IPS-20b (cell line): ENCODE results near the gene CALML6.
"Not testable (repeated sequence)": the region's sequence is repeated elsewhere in the genome, so short reads cannot be mapped to it uniquely, and the experiment has no call there.

Experiments used
- H3K27ac ChIP-seq: one replicate; pipeline ENCODE4 v1.5.1; 2013; ENCODE audit warnings: low read length
- H3K27me3 ChIP-seq: 2 replicates; pipeline ENCODE4 v1.6.1; 2013; ENCODE audit warnings: mild to moderate bottlenecking, low read length, inconsistent platforms; ENCODE audit not compliant: insufficient read depth
- H3K36me3 ChIP-seq: 2 replicates; pipeline ENCODE4 v1.6.1; 2013; ENCODE audit warnings: low read depth, mild to moderate bottlenecking, inconsistent platforms, low read length, moderate library complexity; ENCODE audit not compliant: insufficient read depth
- H3K4me1 ChIP-seq: 2 replicates; pipeline ENCODE4 v1.6.1; 2013; ENCODE audit warnings: mild to moderate bottlenecking, control low read depth, inconsistent platforms, low read length, moderate library complexity; ENCODE audit not compliant: insufficient read depth
- H3K4me3 ChIP-seq: 2 replicates; pipeline ENCODE4 v1.5.1; 2013; ENCODE audit warnings: mild to moderate bottlenecking, low read length, inconsistent platforms
- H3K9ac ChIP-seq: 2 replicates; pipeline ENCODE4 v1.6.1; 2013; ENCODE audit warnings: low read depth, mild to moderate bottlenecking, inconsistent platforms, low read length, moderate library complexity
- H3K9me3 ChIP-seq: 2 replicates; pipeline ENCODE4 v1.6.1; 2013; ENCODE audit warnings: mild to moderate bottlenecking, low read depth, low read length, inconsistent platforms; ENCODE audit not compliant: insufficient read depth

Gene CALML6

GRCh38 chr1:1881727-1882126 is 33.3 kb upstream of the CALML6 start:
- H3K9ac ChIP-seq: no peak overlapping the region
- no peak overlapping the region for H3K4me3 ChIP-seq
- no peak overlapping the region for H3K27ac ChIP-seq
- no peaks in the 10 kb centered on the region for H3K27me3 ChIP-seq
- H3K36me3 ChIP-seq: peaks cover 22% of the 10 kb centered on the region
- peaks cover 7% of the 10 kb centered on the region; the same call in 1 of the 2 replicates for H3K4me1 ChIP-seq
- no peaks in the 10 kb centered on the region for H3K9me3 ChIP-seq

DNA sequence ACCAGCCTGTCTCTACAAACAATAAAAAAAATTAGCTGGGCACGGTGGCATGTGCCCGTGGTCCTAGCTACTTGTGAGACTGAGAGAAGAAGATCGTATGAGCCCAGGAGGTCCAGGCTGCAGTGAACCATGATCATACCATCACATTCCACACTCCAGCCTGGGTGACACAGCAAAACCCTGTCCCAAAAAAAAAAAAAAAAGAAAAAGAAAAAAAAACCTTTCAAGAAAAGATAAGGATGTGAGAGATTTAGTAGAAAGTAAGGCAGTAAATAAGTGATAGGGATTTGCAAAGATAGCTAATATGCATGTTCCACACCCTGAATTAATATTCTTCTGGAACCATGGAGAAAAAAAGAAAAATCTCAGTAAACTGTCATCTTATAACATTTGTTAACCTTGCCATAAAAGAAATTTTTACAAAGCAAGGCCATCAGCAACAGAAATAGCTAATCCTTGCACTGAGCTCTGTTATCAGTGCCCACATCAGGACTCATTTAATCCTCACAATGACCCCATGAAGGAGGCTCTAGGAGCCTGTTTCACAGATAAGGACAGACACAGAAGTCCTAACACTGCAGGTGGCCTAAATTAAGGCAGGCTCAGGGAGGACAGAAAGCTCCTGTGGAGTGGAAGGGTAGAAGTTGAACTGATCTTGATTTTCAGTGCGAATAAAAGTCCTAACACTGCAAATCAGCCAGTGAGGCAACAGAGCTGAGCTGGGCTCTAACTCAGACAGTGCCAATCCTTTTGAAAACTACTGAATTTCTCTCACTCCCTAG is 31.8 kb upstream of the CALML6 start:
- H3K9ac ChIP-seq: no peak overlapping the region
- peaks cover 13% of the 10 kb centered on the region for H3K36me3 ChIP-seq
- H3K27ac ChIP-seq: no peak overlapping the region
- H3K27me3 ChIP-seq: no peaks in the 10 kb centered on the region
- H3K9me3 ChIP-seq: no peaks in the 10 kb centered on the region
- H3K4me1 ChIP-seq: peaks cover 7% of the 10 kb centered on the region; the same call in 1 of the 2 replicates
- no peak overlapping the region for H3K4me3 ChIP-seq

- not testable (repeated sequence) for H3K27ac ChIP-seq, H3K27me3 ChIP-seq, H3K4me3 ChIP-seq, H3K9me3 ChIP-seq, H3K9ac ChIP-seq, H3K36me3 ChIP-seq
- H3K4me1 ChIP-seq: peaks cover 10% of the 10 kb centered on the region
Measured at GRCh38 chr1:1883890-1884289, 31.2 kb upstream of the CALML6 start.

DNA sequence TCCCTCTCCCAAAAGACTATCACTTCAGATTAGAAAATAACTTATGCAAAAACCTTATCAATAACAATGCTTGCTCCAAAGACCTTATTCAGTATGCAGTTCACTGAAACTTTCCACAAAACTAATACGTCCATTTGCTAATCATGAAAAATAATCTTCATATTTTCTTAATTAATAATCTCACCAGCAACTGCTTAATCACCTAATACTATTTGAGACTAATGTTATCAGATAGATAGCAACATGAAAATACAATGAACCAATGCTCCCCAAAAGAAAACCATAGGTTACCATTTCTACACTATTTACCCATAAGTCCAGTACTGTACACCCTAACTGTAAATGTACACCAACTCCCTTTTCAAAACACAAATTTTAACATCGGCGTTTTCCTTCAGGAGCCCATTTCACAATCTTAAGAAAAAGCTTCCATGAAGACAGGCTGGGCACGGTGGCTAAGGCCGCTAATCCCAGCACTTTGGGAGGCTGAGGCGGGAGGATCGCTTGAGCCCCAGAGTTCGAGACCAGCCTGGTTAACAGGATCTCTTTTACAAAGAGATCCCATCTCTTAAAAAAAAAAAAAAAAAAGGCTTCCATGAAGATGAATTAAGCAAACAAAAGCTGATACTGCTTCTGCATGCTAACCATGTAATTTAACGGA is 25.8 kb upstream of the CALML6 start:
- Histone ChIP-seq H3K27me3 (peaks cover 5% of the 10 kb centered on the region; the same call in 1 of the 2 replicates), H3K4me3 (peak overlapping the region; percentile 82), H3K36me3 (peaks cover 3% of the 10 kb centered on the region; the same call in 1 of the 2 replicates), H3K27ac (peak overlapping the region; percentile 94), H3K4me1 (peaks cover 12% of the 10 kb centered on the region), H3K9me3 (no peaks in the 10 kb centered on the region), H3K9ac (peak overlapping the region; percentile 90)

GRCh38 chr1:1889847-1890505 is 25.1 kb upstream of the CALML6 start:
- H3K4me3 ChIP-seq: peak overlapping the region; percentile 82
- H3K27ac ChIP-seq: peak overlapping the region; percentile 94
- peak overlapping the region; percentile 90 for H3K9ac ChIP-seq
- peaks cover 5% of the 10 kb centered on the region; the same call in 1 of the 2 replicates for H3K27me3 ChIP-seq
- no peaks in the 10 kb centered on the region for H3K36me3 ChIP-seq
- H3K4me1 ChIP-seq: peaks cover 16% of the 10 kb centered on the region
- no peaks in the 10 kb centered on the region for H3K9me3 ChIP-seq

DNA sequence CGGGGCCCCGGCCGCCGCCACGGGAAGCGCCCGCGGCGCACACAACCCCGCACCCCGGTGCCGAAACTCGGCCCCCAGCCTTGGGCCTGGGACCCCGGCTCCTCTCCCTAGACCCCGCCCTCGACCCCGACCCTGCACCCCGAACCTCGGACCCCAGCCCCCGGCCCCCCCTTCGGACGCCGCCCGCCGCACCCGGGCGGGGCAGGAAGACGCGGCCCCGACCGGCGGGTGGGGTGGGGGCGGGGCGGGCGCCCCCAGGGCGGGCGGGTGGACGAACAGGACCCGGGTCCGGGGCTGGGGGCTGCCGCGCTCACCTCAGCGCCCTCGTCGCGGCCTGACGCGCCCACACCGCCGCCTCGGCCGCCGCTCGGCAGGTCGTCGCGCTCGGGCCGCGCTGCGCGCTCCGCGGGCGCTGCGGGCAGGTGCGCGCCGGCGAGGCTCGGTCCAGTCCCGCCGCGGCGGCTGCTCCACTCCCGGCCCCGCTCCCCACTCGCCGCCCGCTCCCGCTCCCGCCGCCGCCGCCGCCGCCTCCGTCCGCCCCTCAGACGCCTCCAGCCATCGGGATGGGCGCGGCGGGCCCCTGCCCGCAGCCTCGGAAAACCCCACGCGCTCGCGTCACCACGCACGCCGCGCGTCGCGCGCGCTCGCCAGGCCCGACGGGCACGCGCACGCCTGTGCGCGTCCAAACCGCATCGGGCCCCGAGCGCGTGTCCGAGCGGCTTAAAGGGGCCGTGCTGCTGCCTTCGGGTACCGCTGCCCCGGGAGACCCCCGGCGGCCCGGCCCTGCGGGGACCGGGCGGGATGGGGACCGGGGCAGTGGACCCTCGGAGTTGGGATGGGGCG is 24.3 kb upstream of the CALML6 start, which contains the start of gene GNB1:
TSS of gene GNB1 (minus strand) at position 582 of the 843 bp plus-strand sequence. CDS start 65,634 bp downstream, outside the sequence.
- peak within 1 kb of the TSS; percentile 90 for H3K9ac ChIP-seq
- H3K4me1 ChIP-seq: peaks cover 19% of the 10 kb centered on the region
- peak within 1 kb of the TSS; percentile 94 for H3K27ac ChIP-seq
- H3K27me3 ChIP-seq: peaks cover 5% of the 10 kb centered on the region; the same call in 1 of the 2 replicates
- peak within 1 kb of the TSS; percentile 82 for H3K4me3 ChIP-seq
- H3K9me3 ChIP-seq: no peaks in the 10 kb centered on the region
- H3K36me3 ChIP-seq: no peaks in the 10 kb centered on the region

DNA sequence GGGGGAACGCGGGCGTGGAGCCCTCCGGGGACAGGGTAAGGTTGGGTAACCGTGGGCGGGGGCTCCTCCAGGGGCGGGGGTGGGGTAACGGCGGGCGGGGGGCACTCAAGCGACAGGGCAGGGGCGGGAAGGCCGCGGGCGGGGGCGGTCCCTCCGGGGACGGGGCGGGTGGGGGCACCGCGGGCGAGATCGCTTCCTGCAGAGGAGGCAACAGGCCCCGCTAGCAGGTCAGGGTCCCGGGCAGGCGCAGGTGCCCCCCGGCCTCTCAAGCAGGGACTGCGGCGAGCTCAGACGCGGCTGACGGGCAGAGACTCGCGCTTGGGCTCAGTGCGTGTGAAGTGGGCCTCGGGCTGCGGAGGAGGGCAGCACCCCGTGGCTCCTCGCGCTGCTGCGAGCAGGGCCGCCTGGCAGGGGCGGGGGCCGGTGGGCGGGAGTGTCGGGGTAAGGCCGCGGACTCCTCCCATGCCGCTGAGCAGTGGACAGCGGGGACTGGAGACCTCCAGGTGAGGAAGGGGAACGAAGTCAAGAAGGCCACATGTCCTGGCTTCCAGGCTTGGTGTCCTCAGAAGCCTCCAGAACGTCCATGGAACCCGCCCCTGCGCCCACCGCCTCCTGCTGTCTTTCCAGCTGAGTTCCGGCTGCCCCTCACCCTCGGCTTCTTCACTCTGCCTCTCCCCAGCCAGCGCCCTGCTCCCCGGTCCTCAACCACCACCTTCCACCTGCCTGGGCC is 23.5 kb upstream of the CALML6 start:
- Histone ChIP-seq H3K4me1 (peaks cover 19% of the 10 kb centered on the region), H3K9ac (no peak overlapping the region), H3K9me3 (no peaks in the 10 kb centered on the region), H3K36me3 (no peaks in the 10 kb centered on the region), H3K27me3 (peaks cover 5% of the 10 kb centered on the region; the same call in 1 of the 2 replicates), H3K27ac (peak overlapping the region; percentile 56), H3K4me3 (peak overlapping the region; percentile 64)

- peaks cover 5% of the 10 kb centered on the region; the same call in 1 of the 2 replicates for H3K27me3 ChIP-seq
- no peaks in the 10 kb centered on the region for H3K9me3 ChIP-seq
- no peak overlapping the region for H3K9ac ChIP-seq
- H3K4me3 ChIP-seq: peak overlapping the region; percentile 64
- H3K4me1 ChIP-seq: peaks cover 19% of the 10 kb centered on the region
- no peaks in the 10 kb centered on the region for H3K36me3 ChIP-seq
- H3K27ac ChIP-seq: peak overlapping the region; percentile 56
Measured at GRCh38 chr1:1892079-1892762, 22.8 kb upstream of the CALML6 start.

DNA sequence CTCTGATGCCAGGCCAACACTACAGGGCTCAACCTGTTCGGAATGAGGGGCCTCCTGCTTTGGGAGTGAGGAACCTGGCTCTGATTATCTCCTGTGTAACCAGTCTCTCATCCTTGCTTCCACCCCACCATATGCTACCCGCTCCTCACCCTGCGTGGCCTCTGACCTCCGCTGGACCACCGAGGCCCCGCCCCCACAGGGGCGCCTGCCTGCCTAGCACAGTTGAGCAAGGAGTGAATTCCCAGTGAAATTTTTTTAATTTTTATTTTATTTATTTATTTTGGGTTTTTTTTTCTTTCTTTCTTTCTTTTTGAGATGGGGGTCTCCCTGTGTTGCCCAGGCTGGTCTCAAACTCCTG is 22.3 kb upstream of the CALML6 start:
- H3K4me3 ChIP-seq: no peak overlapping the region
- H3K27ac ChIP-seq: no peak overlapping the region
- H3K36me3 ChIP-seq: no peaks in the 10 kb centered on the region
- peaks cover 5% of the 10 kb centered on the region; the same call in 1 of the 2 replicates for H3K27me3 ChIP-seq
- no peaks in the 10 kb centered on the region for H3K9me3 ChIP-seq
- no peak overlapping the region for H3K9ac ChIP-seq
- H3K4me1 ChIP-seq: peaks cover 19% of the 10 kb centered on the region

GRCh38 chr1:1893291-1893985 is 21.6 kb upstream of the CALML6 start:
- peaks cover 19% of the 10 kb centered on the region for H3K4me1 ChIP-seq
- peaks cover 5% of the 10 kb centered on the region; the same call in 1 of the 2 replicates for H3K27me3 ChIP-seq
- no peak overlapping the region for H3K27ac ChIP-seq
- H3K9me3 ChIP-seq: no peaks in the 10 kb centered on the region
- no peak overlapping the region for H3K9ac ChIP-seq
- H3K4me3 ChIP-seq: no peak overlapping the region
- no peaks in the 10 kb centered on the region for H3K36me3 ChIP-seq
